HFF-Myc (cell line): Measurements from ENCODE around the gene CAV2.

Experiments
- DNase-seq: peaks from one replicate; pipeline ENCODE4 v3.0.0-alpha.2; 2011; ENCODE audit warnings: low read depth; ENCODE audit errors: extremely low read depth
- H3K4me3 ChIP-seq: replicated peaks from 2 replicates; pipeline ENCODE4 v1.5.1; 2011; ENCODE audit warnings: low read depth, mild to moderate bottlenecking, control low read depth, low read length
- TF ChIP-seq, protein P1 (sequence below): IDR thresholded peaks from 2 replicates; pipeline ENCODE4 v1.5.1; 2012; ENCODE audit warnings: mild to moderate bottlenecking, low read depth, low read length, control low read depth; ENCODE audit errors: missing control alignments

The CAV2 gene

DNA sequence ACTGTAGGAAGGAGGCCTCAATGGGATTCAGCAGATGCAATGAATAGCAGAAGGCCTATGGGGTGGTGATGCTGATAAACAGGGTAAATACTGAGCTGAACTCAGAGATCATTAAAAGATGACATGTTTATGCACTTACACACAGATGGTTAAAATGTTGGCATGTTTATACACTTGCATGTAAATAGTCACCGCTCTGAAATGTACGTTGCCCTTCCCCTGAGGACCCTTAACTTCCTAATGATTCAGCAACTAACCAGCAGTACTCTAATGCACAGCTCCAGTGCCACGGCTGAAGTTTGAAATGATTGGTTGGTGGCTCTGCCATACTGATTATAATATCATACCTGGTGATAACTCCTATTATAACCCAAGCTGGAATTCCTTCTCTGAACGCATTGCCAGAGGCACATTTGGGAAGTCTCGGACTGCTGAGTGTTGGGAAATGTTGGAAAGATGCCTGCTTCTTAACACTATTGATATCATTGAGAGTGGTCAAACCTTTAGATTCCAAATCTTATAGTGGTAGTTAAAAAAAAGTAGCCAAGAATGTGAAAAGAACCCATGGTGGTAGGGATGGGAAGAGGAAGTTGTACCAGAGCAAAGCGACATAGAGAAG lies 21.6 kb downstream of the CAV2 start:
- H3K4me3 ChIP-seq, result no peak overlapping the region

DNA sequence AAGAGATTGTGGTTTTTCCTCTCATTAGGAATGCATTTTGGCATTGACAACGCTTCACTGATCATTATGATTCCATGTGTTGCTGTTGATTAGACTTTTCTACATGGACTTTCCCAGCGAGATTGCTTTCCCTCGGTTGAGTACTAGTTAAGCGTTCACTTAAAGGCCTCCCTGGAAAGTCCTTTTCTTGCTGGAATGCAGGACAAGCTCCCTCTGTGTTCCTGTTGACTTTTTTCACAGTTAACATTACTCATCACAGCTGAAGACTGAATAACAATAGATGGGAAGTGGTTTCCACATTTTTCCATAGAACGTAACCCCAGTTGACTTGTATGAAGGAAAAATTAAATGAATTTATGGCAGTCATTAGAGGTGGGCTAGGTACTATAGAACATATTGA lies 22.7 kb downstream of the CAV2 start:
- TF ChIP-seq, protein P1, sequence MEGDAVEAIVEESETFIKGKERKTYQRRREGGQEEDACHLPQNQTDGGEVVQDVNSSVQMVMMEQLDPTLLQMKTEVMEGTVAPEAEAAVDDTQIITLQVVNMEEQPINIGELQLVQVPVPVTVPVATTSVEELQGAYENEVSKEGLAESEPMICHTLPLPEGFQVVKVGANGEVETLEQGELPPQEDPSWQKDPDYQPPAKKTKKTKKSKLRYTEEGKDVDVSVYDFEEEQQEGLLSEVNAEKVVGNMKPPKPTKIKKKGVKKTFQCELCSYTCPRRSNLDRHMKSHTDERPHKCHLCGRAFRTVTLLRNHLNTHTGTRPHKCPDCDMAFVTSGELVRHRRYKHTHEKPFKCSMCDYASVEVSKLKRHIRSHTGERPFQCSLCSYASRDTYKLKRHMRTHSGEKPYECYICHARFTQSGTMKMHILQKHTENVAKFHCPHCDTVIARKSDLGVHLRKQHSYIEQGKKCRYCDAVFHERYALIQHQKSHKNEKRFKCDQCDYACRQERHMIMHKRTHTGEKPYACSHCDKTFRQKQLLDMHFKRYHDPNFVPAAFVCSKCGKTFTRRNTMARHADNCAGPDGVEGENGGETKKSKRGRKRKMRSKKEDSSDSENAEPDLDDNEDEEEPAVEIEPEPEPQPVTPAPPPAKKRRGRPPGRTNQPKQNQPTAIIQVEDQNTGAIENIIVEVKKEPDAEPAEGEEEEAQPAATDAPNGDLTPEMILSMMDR, result no peak
- no peak overlapping the region for H3K4me3 ChIP-seq
- DNase-seq, result no peak

More for the DNA sequence above, 21.6 kb downstream of the CAV2 start:
- TF ChIP-seq, protein P1, result no peak
- no peak for DNase-seq

DNA sequence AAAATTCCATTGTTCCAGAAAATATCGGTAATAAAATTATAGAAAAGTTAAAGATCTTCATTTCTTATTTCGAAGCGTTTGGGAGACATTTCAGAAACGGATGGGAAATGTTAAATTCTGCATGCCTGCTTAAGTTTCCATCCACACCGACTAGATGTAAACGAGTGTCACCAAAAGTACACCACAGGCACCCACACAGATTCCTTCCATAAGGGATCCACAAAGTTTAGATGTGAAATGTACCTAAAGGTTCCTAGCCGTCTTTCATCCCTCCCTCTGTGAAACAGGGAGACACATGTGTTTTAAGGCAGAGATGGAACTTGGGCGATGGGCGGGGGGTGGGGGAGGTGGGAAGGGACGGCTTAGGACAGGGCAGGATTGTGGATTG lies 24.7 kb downstream of the CAV2 start:
- H3K4me3 ChIP-seq, result peak overlapping the region; percentile 96
- TF ChIP-seq, protein P1, result no peak
- no peak for DNase-seq

DNA sequence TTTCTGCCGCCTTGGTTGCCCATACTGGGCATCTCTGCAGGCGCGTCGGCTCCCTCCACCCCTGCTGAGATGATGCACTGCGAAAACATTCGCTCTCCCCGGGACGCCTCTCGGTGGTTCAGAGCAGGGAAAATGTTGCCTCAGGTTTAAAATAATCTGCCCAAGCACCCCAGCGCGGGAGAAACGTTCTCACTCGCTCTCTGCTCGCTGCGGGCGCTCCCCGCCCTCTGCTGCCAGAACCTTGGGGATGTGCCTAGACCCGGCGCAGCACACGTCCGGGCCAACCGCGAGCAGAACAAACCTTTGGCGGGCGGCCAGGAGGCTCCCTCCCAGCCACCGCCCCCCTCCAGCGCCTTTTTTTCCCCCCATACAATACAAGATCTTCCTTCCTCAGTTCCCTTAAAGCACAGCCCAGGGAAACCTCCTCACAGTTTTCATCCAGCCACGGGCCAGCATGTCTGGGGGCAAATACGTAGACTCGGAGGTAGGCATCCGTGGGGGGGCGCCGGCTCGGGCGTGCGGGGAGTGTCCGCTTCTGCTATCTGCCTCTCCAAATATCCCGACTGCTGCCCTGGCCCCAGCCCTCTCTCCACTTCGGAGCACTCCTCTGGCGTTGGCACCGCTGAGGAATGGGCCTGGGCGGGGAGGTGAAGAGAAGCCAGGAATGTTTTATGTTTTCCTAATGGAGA lies 25.2 kb downstream of the CAV2 start, which contains the start of gene CAV1:
Gene CAV1, plus strand, starts transcription at position 428 of the 689 bp plus-strand sequence. Its CDS starts 27 bp downstream, at position 455.
- TF ChIP-seq, protein P1, result peak; percentile 14
- peak within 1 kb of the TSS; percentile 96 for H3K4me3 ChIP-seq
- peak; percentile 91 for DNase-seq

DNA sequence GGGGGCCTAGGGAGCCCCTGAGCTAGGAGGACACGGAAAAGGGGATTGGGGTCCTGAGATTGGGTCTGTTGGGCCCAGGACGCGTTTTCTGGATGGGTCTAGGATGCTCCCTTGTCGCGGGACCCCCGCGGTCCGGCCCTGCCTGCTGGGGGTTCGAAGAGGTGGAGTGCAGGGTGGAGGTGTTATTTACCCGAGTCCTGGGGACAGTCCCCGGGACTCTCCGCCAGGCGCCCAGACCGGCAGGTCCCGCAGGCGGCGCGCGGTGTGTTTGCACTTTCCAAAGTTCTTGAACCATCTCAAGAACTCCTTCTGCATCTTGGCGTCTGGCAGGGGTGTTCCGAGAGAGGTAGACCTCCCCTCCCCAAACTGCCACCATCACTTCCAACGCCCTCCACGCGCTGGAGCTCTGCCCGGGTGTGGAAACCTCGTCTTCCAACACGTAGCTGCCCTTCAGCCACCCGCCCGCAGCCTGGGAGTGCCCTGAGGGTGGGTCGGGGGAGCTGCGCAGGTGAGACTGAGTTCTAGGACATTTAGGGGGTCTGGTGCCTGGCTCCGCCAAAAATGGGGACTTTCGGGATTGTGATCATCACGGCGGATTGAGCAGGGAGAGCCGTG lies 25.9 kb downstream of the CAV2 start:
- no peak for DNase-seq
- H3K4me3 ChIP-seq, result peak overlapping the region; percentile 96
- TF ChIP-seq, protein P1, result no peak

DNA sequence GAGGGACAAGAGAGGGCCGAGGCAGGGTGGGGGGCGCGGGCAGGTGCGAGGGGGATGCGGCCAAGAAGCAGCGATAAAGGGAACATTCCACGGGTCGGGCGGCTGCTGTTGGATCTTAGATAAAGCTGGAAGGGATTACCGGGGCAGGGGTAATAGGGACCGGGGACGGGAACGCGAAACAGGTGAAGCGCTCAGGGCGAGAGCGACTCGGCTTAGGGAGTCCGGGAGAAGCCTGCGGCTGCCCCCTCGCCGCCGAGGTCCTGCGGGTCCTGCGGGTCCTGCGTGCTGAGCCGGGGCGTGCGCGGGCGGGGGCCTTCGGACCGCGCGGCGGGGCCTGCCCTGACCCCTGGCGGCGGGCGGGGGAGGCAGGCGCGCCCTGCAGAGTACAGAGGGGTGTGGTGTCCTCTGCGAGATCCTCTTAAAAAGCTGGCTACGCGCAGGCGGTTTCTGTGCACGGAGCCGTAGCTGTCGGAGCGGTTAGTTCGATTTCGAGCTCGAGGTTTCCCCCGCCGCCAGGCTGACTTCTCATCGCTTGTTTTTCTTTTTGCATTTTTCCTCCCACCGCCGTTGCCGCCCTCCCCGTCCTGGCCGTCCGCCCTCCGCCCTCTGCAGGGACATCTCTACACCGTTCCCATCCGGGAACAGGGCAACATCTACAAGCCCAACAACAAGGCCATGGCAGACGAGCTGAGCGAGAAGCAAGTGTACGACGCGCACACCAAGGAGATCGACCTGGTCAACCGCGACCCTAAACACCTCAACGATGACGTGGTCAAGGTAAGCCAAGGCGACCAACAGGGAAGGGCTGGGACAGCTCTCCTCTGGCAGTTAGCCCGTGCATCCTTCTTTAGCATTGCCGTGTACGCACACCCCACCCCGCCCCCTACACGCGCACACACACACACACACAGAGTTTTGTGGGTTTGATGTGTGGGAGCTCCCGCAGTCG lies 26.6 kb downstream of the CAV2 start:
- H3K4me3 ChIP-seq, result peak overlapping the region; percentile 96
- no peak for DNase-seq
- TF ChIP-seq, protein P1, result peak; percentile 51
